Activated CD8-positive, alpha-beta memory T cell treated with anti-CD3 and anti-CD28 coated beads, Interleukin-2, amount 50 U/mL, for 1 hour (primary cell): ENCODE data around the gene LINC00305.

Experiments used
- DNase-seq: peaks from one replicate; pipeline ENCODE4 v3.0.0-alpha.2; 2020; ENCODE audit errors: extremely low read depth

LINC00305 gene

GRCh38 chr18:64148988-64149387 lies at the start of gene LINC00305:
TSS of gene LINC00305 (minus strand) at chr18:64149088.
- no peak for DNase-seq

- no peak for DNase-seq
Observed at GRCh38 chr18:64191069-64191468, 42.2 kb upstream of the LINC00305 start.

- DNase-seq = no peak
Observed at GRCh38 chr18:64185987-64186386, 37.1 kb upstream of the LINC00305 start.

- DNase-seq = no peak
Observed at GRCh38 chr18:64183665-64184064, 34.8 kb upstream of the LINC00305 start.

- no peak for DNase-seq
Observed at GRCh38 chr18:64180617-64181016, 31.7 kb upstream of the LINC00305 start.

GRCh38 chr18:64180171-64180570 lies 31.3 kb upstream of the LINC00305 start:
- DNase-seq = no peak

GRCh38 chr18:64179556-64180080 lies 30.7 kb upstream of the LINC00305 start:
- no peak for DNase-seq

GRCh38 chr18:64178860-64179259 lies 30.0 kb upstream of the LINC00305 start:
- DNase-seq = no peak

GRCh38 chr18:64175432-64175831 lies 26.5 kb upstream of the LINC00305 start:
- DNase-seq = no peak

GRCh38 chr18:64171576-64171975 lies 22.7 kb upstream of the LINC00305 start:
- DNase-seq = no peak

GRCh38 chr18:64167408-64167925 lies 18.6 kb upstream of the LINC00305 start:
- DNase-seq = no peak

- DNase-seq = no peak
Observed at GRCh38 chr18:64165906-64166305, 17.0 kb upstream of the LINC00305 start.

GRCh38 chr18:64164883-64165282 lies 16.0 kb upstream of the LINC00305 start:
- no peak for DNase-seq

- DNase-seq = no peak
Observed at GRCh38 chr18:64149916-64150438, 1.1 kb upstream of the LINC00305 start.

- no peak for DNase-seq
Observed at GRCh38 chr18:64142904-64143303, 6.0 kb downstream of the LINC00305 start.

GRCh38 chr18:64137914-64138313 lies 11.0 kb downstream of the LINC00305 start:
- no peak for DNase-seq

- no peak for DNase-seq
Observed at GRCh38 chr18:64134044-64134747, 14.7 kb downstream of the LINC00305 start.

GRCh38 chr18:64132871-64133270 lies 16.0 kb downstream of the LINC00305 start:
- DNase-seq = no peak

- DNase-seq = no peak
Observed at GRCh38 chr18:64131314-64131713, 17.6 kb downstream of the LINC00305 start.

GRCh38 chr18:64127172-64127571 lies 21.7 kb downstream of the LINC00305 start:
- DNase-seq = no peak

GRCh38 chr18:64119916-64120315 lies 29.0 kb downstream of the LINC00305 start:
- DNase-seq = no peak

GRCh38 chr18:64118406-64118805 lies 30.5 kb downstream of the LINC00305 start:
- no peak for DNase-seq

- no peak for DNase-seq
Observed at GRCh38 chr18:64116571-64117175, 32.2 kb downstream of the LINC00305 start.
